ENCODE data around the gene ABCG1.

The ABCG1 gene

GRCh38 chr21:42252778-42253340 lies 33.9 kb downstream of the ABCG1 start:
- no peak for DNase-seq

- no peak for DNase-seq
Measured at GRCh38 chr21:42253466-42253865, 34.5 kb downstream of the ABCG1 start.

GRCh38 chr21:42254083-42254482 lies 35.1 kb downstream of the ABCG1 start:
- no peak for DNase-seq

GRCh38 chr21:42254651-42255601 lies 36.0 kb downstream of the ABCG1 start:
- DNase-seq = no peak

GRCh38 chr21:42255825-42256224 lies 36.9 kb downstream of the ABCG1 start:
- no peak for DNase-seq

GRCh38 chr21:42256316-42256715 lies 37.4 kb downstream of the ABCG1 start:
- DNase-seq = no peak

GRCh38 chr21:42257091-42257765 lies 38.3 kb downstream of the ABCG1 start:
- no peak for DNase-seq

GRCh38 chr21:42258150-42258884 lies 39.4 kb downstream of the ABCG1 start:
- DNase-seq = peak; percentile 60

- DNase-seq = no peak
Measured at GRCh38 chr21:42258885-42259407, 40.0 kb downstream of the ABCG1 start.

- no peak for DNase-seq
Measured at GRCh38 chr21:42260121-42260520, 41.2 kb downstream of the ABCG1 start.

- DNase-seq = peak; percentile 25
Measured at GRCh38 chr21:42261829-42262200, 42.9 kb downstream of the ABCG1 start.

- DNase-seq = peak; percentile 5
Measured at GRCh38 chr21:42262831-42263231, 43.9 kb downstream of the ABCG1 start.

GRCh38 chr21:42263591-42264131 lies 44.7 kb downstream of the ABCG1 start:
- no peak for DNase-seq

GRCh38 chr21:42264245-42265195 lies 45.6 kb downstream of the ABCG1 start:
- DNase-seq = no peak

GRCh38 chr21:42265231-42265812 lies 46.4 kb downstream of the ABCG1 start:
- DNase-seq = no peak

GRCh38 chr21:42266971-42267556 lies 48.1 kb downstream of the ABCG1 start:
- DNase-seq = no peak

- DNase-seq = no peak
Measured at GRCh38 chr21:42269386-42269785, 50.4 kb downstream of the ABCG1 start.

- no peak for DNase-seq
Measured at GRCh38 chr21:42271065-42271464, 52.1 kb downstream of the ABCG1 start.

GRCh38 chr21:42272109-42272962 lies 53.4 kb downstream of the ABCG1 start:
- no peak for DNase-seq
